ENCODE data around the gene SLC18A2. TPM values are rescaled to one million over a fixed set of nuclear protein-coding genes. Genes with fewer than 3 reads are reported as not detected.

SLC18A2 gene
- total RNA-seq, 1 experiment from 2014 or later, result not detected

DNA sequence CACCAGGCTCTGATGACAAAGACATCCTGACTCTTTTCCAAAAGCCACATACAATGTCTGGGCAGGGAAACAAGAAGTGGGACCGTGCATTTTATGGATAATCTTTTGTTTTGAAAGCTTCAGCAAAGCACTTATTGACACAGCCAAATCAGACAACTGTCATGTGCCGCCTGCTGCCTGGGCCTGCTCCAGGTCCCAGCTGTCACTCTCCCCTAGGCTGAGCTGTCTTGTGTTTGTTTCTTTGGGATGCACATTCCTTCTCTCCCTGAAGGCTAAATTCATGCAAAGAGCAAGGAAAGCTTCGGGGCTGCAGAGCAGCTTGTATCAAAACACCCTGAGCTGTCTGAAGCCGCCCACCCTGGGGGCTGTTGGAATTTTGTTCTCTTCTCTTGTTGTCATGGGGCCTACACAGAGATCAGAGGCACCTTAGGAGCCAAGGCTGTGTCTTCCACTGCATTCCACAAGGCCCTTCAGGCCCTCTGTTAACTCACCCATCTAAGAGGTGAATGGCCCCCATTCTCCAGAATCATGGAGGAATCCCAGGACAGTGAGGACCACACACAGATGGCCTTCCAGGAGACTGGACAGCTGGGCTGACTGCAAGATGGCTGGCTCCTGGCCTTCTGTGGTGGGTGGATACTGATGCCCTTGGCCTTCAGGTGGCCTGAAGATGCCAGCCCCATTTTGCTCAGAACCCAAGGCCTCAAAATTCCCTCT is 17.8 kb upstream of the SLC18A2 start:
- Histone ChIP-seq H3K4me3 (ENCODE audit: low read depth in 2 of 2, low read length in 2 of 2) (no peak overlapping the region), H3K4me1 (ENCODE audit: control insufficient read depth, insufficient read depth, low read length) (no peaks in the 10 kb centered on the region), H3K27ac (ENCODE audit: low read length) (no peak overlapping the region), H3K36me3 (ENCODE audit: control insufficient read depth, insufficient read depth, low read length) (no peaks in the 10 kb centered on the region), H3K27me3 (ENCODE audit: control insufficient read depth, insufficient read depth, low read length) (peaks cover 18% of the 10 kb centered on the region), H3K9me3 (ENCODE audit: control insufficient read depth, insufficient read depth, low read depth, low read length) (no peaks in the 10 kb centered on the region)
- in situ Hi-C loops (cut with HindIII; ENCODE audit: low pct_unique_long_range_greater_than_20kb, low sequenced_read_pairs) (no loop called here), intact Hi-C loops (cut with micrococcal nuclease; ENCODE audit: unreplicated experiment) (no loop called here)
- ChIA-PET POLR2A (no interaction called here), CTCF (no interaction called here)
- no TSS peak for BruUV-seq (replicated peaks)
- DNase-seq (ENCODE audit: low read depth, low spot score) (no peak), ATAC-seq (no peak)
- TF ChIP-seq REST (IDR thresholded peaks at IDR 0.05; ENCODE audit: insufficient read depth in 1 of 2, low read depth in 2 of 2, low read length in 1 of 2), result no peak
- no peak for TF ChIP-seq POLR2AphosphoS5 (IDR thresholded peaks at IDR 0.05; ENCODE audit: low read depth, low read length)
- no peak for TF ChIP-seq TCF7L2 (IDR thresholded peaks at IDR 0.05; ENCODE audit: low read depth, low read length)
- TF ChIP-seq SIN3A (IDR thresholded peaks at IDR 0.05; ENCODE audit: borderline replicate concordance, insufficient read depth, low read depth, low read length), result no peak
- TF ChIP-seq, protein P1, sequence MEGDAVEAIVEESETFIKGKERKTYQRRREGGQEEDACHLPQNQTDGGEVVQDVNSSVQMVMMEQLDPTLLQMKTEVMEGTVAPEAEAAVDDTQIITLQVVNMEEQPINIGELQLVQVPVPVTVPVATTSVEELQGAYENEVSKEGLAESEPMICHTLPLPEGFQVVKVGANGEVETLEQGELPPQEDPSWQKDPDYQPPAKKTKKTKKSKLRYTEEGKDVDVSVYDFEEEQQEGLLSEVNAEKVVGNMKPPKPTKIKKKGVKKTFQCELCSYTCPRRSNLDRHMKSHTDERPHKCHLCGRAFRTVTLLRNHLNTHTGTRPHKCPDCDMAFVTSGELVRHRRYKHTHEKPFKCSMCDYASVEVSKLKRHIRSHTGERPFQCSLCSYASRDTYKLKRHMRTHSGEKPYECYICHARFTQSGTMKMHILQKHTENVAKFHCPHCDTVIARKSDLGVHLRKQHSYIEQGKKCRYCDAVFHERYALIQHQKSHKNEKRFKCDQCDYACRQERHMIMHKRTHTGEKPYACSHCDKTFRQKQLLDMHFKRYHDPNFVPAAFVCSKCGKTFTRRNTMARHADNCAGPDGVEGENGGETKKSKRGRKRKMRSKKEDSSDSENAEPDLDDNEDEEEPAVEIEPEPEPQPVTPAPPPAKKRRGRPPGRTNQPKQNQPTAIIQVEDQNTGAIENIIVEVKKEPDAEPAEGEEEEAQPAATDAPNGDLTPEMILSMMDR (IDR thresholded peaks at IDR 0.05), result no peak

GRCh38 chr10:117223693-117224430 is 17.1 kb upstream of the SLC18A2 start:
- H3K27ac ChIP-seq (ENCODE audit: low read length), result no peak overlapping the region
- peaks cover 15% of the 10 kb centered on the region for H3K27me3 ChIP-seq (ENCODE audit: control insufficient read depth, insufficient read depth, low read length)
- ChIA-PET POLR2A (no interaction called here), CTCF (no interaction called here)
- in situ Hi-C loops (cut with HindIII; ENCODE audit: low pct_unique_long_range_greater_than_20kb, low sequenced_read_pairs) (no loop called here), intact Hi-C loops (cut with micrococcal nuclease; ENCODE audit: unreplicated experiment) (no loop called here)
- no peaks in the 10 kb centered on the region for H3K36me3 ChIP-seq (ENCODE audit: control insufficient read depth, insufficient read depth, low read length)
- H3K4me3 ChIP-seq (ENCODE audit: low read depth in 2 of 2, low read length in 2 of 2), result no peak overlapping the region
- TF ChIP-seq POLR2AphosphoS5 (IDR thresholded peaks at IDR 0.05; ENCODE audit: low read depth, low read length) (no peak), TCF7L2 (IDR thresholded peaks at IDR 0.05; ENCODE audit: low read depth, low read length) (no peak), REST (IDR thresholded peaks at IDR 0.05; ENCODE audit: insufficient read depth in 1 of 2, low read depth in 2 of 2, low read length in 1 of 2) (no peak), SIN3A (IDR thresholded peaks at IDR 0.05; ENCODE audit: borderline replicate concordance, insufficient read depth, low read depth, low read length) (no peak)
- TF ChIP-seq, protein P1 (IDR thresholded peaks at IDR 0.05), result no peak
- ATAC-seq (no peak), DNase-seq (ENCODE audit: low read depth, low spot score) (no peak)
- H3K4me1 ChIP-seq (ENCODE audit: control insufficient read depth, insufficient read depth, low read length), result no peaks in the 10 kb centered on the region
- BruUV-seq (replicated peaks), result no TSS peak
- H3K9me3 ChIP-seq (ENCODE audit: control insufficient read depth, insufficient read depth, low read depth, low read length), result no peaks in the 10 kb centered on the region
